OCI-M2 (cell line): ENCODE results near the gene THAP11.

Experiments used
- DNase-seq: peaks from one replicate; lab custom pipeline; 2025; ENCODE audit not compliant: unreplicated experiment; lab: John Stamatoyannopoulos, UW

THAP11 gene

DNA sequence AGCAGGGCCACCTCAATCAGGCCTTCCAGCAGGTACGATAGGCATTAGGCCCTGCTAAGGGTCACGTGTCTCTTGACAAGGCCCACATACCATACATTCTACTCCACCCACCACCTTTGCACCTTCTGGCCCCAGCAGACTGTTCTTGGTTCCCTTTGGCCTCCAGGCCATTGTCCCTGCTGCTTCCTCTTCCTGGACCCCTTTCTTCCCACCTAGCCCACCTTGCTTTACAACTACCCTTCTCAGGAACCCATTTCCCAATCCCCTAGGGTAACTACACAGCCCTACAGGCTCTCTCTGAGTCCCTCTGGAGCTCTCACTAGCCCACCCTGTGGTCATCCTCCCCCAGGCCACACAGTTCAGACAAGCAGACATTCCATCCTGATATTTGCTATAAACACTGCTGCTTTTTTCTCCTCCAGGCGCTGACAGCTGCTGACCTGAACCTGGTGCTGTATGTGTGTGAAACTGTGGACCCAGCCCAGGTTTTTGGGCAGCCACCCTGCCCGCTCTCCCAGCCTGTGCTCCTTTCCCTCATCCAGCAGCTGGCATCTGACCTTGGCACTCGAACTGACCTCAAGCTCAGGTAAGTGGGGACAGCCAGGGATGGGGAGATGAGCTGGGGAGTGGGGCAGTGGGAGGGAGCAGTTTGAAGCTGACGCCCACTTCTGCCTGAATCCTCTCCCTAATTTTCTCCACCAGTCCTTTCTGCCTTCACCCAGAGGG lies 41.2 kb downstream of the THAP11 start:
- no peak for DNase-seq

DNA sequence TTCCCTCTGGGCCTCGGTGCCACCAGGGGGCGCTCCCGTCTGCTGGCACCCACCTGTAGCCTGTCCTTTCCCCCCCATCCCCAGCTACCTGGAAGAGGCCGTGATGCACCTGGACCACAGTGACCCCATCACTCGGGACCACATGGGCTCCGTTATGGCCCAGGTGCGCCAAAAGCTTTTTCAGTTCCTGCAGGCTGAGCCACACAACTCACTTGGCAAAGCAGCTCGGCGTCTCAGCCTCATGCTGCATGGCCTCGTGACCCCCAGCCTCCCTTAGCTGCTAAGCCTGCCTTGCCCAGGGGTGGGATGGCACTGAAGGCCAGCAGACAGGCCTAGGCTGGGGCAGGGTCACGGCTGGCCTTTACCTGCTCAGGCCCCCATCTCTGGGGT lies 41.7 kb downstream of the THAP11 start:
- no peak for DNase-seq

DNA sequence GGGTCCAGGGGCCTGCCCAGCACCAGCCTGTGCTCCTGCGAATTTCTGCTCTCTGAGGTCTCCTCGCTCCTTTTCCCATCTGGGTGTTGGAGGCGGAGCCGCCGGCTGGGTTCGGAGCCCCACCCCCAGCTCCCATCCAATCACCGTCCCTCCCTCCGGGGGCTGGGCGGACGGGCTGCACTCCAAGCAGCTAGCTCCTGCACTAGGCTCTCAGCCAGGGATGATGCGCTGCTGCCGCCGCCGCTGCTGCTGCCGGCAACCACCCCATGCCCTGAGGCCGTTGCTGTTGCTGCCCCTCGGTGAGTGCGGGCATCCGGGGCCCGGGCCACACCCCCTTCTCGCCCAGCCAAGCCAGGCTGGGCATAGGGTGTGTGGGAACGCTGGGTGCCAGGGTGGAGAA lies 42.6 kb downstream of the THAP11 start, which contains the start of gene NRN1L:
Gene NRN1L, plus strand, starts transcription at position 202 of the 400 bp plus-strand sequence. Its CDS starts 19 bp downstream, at position 221.
- no peak for DNase-seq

DNA sequence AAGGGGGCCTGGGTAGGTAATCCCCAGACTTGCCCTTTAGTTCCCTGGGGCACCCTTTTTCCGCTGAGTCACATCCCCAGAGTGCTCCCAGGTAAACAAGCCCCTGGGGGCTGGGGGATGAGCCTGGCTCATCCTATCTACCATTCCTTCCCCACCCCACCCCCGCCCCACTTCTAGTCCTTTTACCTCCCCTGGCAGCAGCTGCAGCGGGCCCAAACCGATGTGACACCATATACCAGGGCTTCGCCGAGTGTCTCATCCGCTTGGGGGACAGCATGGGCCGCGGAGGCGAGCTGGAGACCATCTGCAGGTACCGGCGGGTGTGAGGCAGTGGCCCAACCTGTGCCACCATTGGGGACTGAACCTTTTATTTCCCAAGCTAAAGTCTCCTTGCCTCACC lies 43.4 kb downstream of the THAP11 start:
- DNase-seq = no peak

DNA sequence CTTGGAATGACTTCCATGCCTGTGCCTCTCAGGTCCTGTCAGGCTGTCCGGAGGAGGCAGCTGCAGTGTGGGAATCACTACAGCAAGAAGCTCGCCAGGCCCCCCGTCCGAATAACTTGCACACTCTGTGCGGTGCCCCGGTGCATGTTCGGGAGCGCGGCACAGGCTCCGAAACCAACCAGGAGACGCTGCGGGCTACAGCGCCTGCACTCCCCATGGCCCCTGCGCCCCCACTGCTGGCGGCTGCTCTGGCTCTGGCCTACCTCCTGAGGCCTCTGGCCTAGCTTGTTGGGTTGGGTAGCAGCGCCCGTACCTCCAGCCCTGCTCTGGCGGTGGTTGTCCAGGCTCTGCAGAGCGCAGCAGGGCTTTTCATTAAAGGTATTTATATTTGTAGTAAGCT lies 43.9 kb downstream of the THAP11 start:
- DNase-seq = no peak

DNA sequence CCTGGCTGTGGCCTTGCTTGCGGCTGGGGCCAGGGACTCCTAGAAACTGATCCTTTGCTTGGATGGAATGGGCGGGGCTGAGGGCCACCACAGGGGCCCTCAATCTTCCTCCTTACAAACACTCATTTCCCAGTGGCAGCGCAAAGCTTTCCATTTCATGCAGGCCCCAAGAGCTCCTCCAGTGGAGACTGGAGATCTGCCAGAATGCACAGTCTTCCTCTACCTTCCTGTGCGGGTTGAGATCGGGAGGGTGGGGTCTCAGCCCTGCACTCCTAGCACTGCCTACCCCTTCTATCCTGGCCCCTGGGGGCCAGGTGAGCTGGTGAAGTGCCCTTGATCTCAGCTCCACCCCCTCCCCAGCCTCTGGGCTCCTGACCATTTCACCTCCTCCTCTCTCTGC lies 44.3 kb downstream of the THAP11 start:
- no peak for DNase-seq

DNA sequence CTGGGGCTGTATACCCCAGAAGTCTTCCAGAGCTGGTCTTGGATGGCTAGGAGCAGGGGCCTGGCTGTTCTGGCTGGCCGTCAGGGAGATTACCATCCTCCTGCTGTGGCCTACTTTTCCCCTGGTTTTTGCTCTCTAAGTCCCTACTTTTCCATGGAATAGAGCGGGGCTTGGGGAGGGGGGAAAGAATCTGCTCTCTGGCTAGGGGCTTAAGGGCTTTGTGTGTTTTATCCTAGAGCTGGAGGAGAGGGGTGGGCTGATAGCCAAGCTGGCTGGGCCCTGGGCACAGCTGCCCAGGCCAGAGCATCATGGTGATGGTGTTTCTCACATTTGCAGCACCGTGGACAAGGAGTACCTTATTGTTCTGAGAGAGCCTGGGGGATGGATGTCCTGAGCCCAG lies 46.2 kb downstream of the THAP11 start:
- DNase-seq = no peak

- no peak for DNase-seq
These were observed 50.3 kb downstream of the THAP11 start for GRCh38 chr16:67892375-67892774.

DNA sequence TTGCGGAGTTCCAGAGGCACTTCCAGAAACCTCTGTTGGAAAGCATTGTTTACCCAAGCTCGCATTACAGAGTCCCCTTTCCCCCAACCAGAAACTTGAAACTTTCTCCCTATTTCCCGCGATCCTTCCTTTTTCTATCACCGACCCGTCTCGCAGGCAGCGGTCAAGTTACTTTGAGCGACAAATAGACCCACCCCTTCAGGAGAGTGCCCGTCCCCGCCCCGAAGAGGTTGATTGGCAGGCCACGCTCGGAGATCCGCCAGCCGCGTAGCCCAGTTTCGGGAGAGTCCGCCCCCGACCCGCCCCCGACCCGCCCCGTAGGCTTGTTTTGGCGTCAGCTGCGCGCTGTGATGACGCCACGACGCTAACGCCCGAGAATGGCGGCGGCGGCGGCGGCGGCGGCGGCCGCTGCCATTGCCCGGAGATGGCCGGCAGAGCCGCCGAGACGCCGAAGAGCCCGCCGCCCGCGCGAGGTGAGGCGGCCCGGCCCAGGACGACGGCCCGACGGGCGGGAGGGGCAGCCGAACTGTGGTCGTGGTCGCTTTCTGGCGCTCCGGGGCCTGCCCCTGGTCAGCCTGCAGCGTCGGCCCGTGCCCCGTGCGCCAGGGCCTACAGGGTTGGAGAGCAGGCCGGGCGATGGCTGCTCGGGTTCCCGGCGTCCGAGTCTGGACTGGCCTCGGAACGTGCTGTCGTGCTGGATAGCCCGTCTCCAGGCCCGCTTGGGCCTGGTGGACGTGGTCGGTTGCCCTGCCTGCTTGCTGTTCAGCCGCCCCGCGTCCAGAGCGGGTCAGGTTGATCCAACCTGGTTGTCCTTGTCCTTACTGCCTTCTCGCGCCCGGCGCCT lies 51.0 kb downstream of the THAP11 start, which contains the start of gene PSKH1:
Gene PSKH1, plus strand, starts transcription at position 356 of the 844 bp plus-strand sequence. CDS start 15,496 bp downstream, outside the sequence.
- peak; percentile 61 for DNase-seq
